GM21515 (cell line): ENCODE measurements around the gene CRY1.
"Not testable (repeated sequence)": the region's sequence is repeated elsewhere in the genome, so short reads cannot be mapped to it uniquely, and the experiment has no call there.

Experiments
- ATAC-seq: cut with Tn5 transposase; IDR thresholded peaks from one replicate; pipeline ENCODE4 v1.9.1; 2021; ENCODE audit not compliant: unreplicated experiment

Gene CRY1

GRCh38 chr12:107108995-107109508 lies 15.7 kb upstream of the CRY1 start:
- ATAC-seq, result no peak

GRCh38 chr12:107108366-107108765 lies 15.0 kb upstream of the CRY1 start:
- not testable (repeated sequence) for ATAC-seq

GRCh38 chr12:107107381-107107780 lies 14.0 kb upstream of the CRY1 start:
- no peak for ATAC-seq

GRCh38 chr12:107106241-107107025 lies 13.1 kb upstream of the CRY1 start:
- no peak for ATAC-seq

- ATAC-seq, result no peak
These were observed 12.0 kb upstream of the CRY1 start for GRCh38 chr12:107105410-107105703.

- no peak for ATAC-seq
These were observed 10.2 kb upstream of the CRY1 start for GRCh38 chr12:107103516-107103915.

GRCh38 chr12:107103097-107103496 lies 9.7 kb upstream of the CRY1 start:
- ATAC-seq, result no peak

GRCh38 chr12:107102294-107102693 lies 8.9 kb upstream of the CRY1 start:
- no peak for ATAC-seq

GRCh38 chr12:107101651-107102050 lies 8.3 kb upstream of the CRY1 start:
- ATAC-seq, result no peak

- ATAC-seq, result no peak
These were observed 6.6 kb upstream of the CRY1 start for GRCh38 chr12:107099917-107100316.

- no peak for ATAC-seq
These were observed 3.2 kb upstream of the CRY1 start for GRCh38 chr12:107096571-107096970.

- ATAC-seq, result no peak
These were observed 767 bp upstream of the CRY1 start for GRCh38 chr12:107094183-107094448.

- peak; percentile 32 for ATAC-seq
These were observed 506 bp downstream of the CRY1 start for GRCh38 chr12:107092669-107093416.

- no peak for ATAC-seq
These were observed 1.2 kb downstream of the CRY1 start for GRCh38 chr12:107091989-107092641.

GRCh38 chr12:107091381-107091780 lies 2.0 kb downstream of the CRY1 start:
- ATAC-seq, result no peak

GRCh38 chr12:107090711-107091110 lies 2.6 kb downstream of the CRY1 start:
- no peak for ATAC-seq

- ATAC-seq, result no peak
These were observed 4.4 kb downstream of the CRY1 start for GRCh38 chr12:107088912-107089311.

- ATAC-seq, result no peak
These were observed 7.0 kb downstream of the CRY1 start for GRCh38 chr12:107086314-107086713.

GRCh38 chr12:107081778-107082177 lies 11.6 kb downstream of the CRY1 start:
- ATAC-seq, result no peak

GRCh38 chr12:107080299-107080698 lies 13.1 kb downstream of the CRY1 start:
- ATAC-seq, result no peak

GRCh38 chr12:107079172-107080011 lies 14.0 kb downstream of the CRY1 start:
- no peak for ATAC-seq
